Peyer's patch (tissue), 4 donors: ENCODE measurements around the gene MINDY4. TPM values are rescaled to one million over a fixed set of nuclear protein-coding genes. Genes with fewer than 3 reads are reported as not detected.

Source experiments
- DNase-seq, 3 donors: peaks; one replicate each; pipeline ENCODE4 v3.0.0-alpha.2; 2017 to 2019
- H3K27ac ChIP-seq, 4 donors: fragments of 200-600 bp; sonication (generic); one replicate each; pipeline ENCODE4 v1.5.1; 2016 to 2019
- H3K27me3 ChIP-seq, 2 donors: fragments of 200-600 bp; sonication (generic); one replicate each; pipeline ENCODE4 v1.5.1; 2019
- H3K36me3 ChIP-seq, 3 donors: fragments of 200-600 bp; sonication (generic); one replicate each; pipeline ENCODE4 v1.5.1; 2016 to 2019
- H3K4me1 ChIP-seq, 4 donors: fragments of 200-600 bp; sonication (generic); one replicate each; pipeline ENCODE4 v1.5.1; 2016 to 2019
- H3K4me3 ChIP-seq, 4 donors: fragments of 200-600 bp; sonication (generic); 1 replicate in 3 of 4; 2 replicates in 1 of 4; pipeline ENCODE4 v1.5.1; 2016 to 2019; ENCODE audit warnings: mild to moderate bottlenecking in 1 of 4
- H3K9me3 ChIP-seq, 4 donors: fragments of 200-600 bp; sonication (generic); one replicate each; pipeline ENCODE4 v1.5.1; 2016 to 2019; ENCODE audit warnings: mild to moderate bottlenecking in 1 of 4
- CTCF ChIP-seq, 6 experiments: fragments of 450-650 bp in 4 of 6; fragments of 200-600 bp in 2 of 6; sonication (generic) in 1 of 6; IDR thresholded peaks; one replicate each; pipeline ENCODE4 v1.5.1; 2017 to 2019; ENCODE audit warnings: antibody characterized with exemption in 6 of 6, mild to moderate bottlenecking in 3 of 6, moderate library complexity in 1 of 6
- POLR2A ChIP-seq, 2 donors: fragments of 450-650 bp; IDR thresholded peaks; one replicate each; pipeline ENCODE4 v1.5.1; 2017; ENCODE audit warnings: antibody characterized with exemption in 2 of 2, mild to moderate bottlenecking in 2 of 2, moderate library complexity in 2 of 2
- total RNA-seq, 4 donors: library from RNA; depleted of rRNA; stranded (reverse); fragments of >200 nt; gene quantifications; one replicate each; pipeline ENCODE4 v1.1.0, GENCODE V29; 2016

The MINDY4 gene
- total RNA-seq, 4 donors from 2014 or later, result 3.9 to 19.8 (median 6.8) TPM

DNA sequence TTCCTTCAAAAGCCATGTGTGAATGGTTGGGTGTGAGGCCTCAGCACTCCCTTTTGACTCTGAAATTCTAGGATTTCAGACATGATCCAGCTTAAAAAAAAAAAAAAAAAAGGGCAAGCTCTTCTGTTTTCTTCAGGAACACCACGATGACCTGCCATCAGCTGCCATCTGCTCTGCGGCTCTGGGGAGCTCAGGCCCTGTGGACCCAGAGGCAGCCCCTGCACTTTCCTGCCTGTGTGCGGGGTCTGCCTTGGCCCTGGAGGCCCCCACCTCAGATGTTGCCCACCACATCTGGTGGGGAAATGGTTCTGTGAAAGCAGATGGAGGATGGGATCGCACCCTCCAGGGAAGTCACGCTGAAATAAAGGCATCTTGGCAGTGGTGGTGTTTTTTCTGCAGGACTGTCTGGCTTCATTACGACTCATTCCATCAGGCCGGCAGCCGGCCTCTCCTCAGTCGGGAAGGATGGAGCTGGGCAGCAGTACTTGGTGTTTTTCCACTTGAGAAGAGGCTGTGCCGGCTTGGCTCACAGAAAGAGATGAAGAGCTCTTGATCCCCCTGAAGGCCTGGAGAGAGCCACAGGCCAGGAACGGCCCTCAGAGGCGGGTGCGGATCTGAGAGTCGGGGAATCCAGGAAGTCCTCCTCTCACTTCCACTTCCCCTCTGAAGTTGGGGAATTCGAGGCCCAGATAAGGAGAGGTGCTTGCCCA lies 74.4 kb downstream of the MINDY4 start:
- Histone ChIP-seq H3K4me3 (no peak overlapping the region), H3K9me3 (no peaks in the 10 kb centered on the region), H3K27me3 (no peaks in the 10 kb centered on the region), H3K27ac (peak overlapping the region in 3 of 4 donors; percentile 14 to 76 (median 21)), H3K4me1 (peaks cover 0 to 17% (median 0%) of the 10 kb centered on the region in 4 donors), H3K36me3 (no peaks in the 10 kb centered on the region)
- no peak for DNase-seq
- TF ChIP-seq POLR2A (IDR thresholded peaks at IDR 0.05), result no peak

GRCh38 chr7:30846378-30846777 lies 75.2 kb downstream of the MINDY4 start:
- H3K36me3 ChIP-seq, result no peaks in the 10 kb centered on the region
- H3K4me3 ChIP-seq, result no peak overlapping the region
- peak in 2 of 3 donors; percentile 69 to 73 for DNase-seq
- H3K4me1 ChIP-seq, result peaks cover 0 to 17% (median 0%) of the 10 kb centered on the region in 4 donors
- no peaks in the 10 kb centered on the region for H3K9me3 ChIP-seq
- peak overlapping the region in 2 of 4 donors; percentile 21 to 76 for H3K27ac ChIP-seq
- TF ChIP-seq CTCF (IDR thresholded peaks at IDR 0.05), result no peak
- no peak for TF ChIP-seq POLR2A (IDR thresholded peaks at IDR 0.05)
- no peaks in the 10 kb centered on the region for H3K27me3 ChIP-seq

DNA sequence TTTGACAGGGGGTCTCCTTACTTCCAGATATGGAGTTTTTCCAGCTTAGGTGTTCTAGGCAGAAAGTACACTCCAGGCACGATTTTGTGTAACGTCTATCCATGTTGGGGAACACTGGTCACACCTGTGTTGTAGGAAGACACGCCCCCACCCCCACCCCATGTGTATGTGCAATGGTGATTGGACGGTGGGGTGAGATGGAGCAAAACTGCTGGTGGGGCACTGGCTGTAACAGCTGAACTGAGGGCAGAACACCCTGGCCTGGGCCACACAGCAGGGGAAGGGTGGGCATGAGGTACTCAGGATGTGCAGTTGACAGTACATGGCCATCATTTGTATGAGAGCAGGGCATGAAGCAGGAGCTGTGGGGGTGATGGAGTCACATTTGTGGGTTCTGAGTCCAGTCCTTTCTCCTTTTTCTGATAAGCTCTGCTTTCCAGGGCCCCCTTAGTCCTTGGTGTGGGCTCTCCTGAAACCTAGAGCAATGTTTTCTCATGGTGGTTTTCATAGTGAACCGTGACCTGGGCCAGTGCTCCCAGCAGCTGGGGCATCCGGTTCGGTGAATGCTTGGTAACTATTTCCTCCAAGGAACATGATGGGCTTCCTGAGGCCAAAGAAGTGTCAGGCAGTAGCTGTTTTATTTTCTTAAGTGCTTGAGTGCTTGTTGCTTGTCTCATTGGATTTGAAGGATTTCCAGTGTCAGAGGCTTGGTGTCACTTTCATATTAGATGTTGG lies 77.1 kb downstream of the MINDY4 start:
- no peaks in the 10 kb centered on the region for H3K9me3 ChIP-seq
- H3K27me3 ChIP-seq, result no peaks in the 10 kb centered on the region
- no peak overlapping the region for H3K4me3 ChIP-seq
- peaks cover 0 to 17% (median 0%) of the 10 kb centered on the region in 4 donors for H3K4me1 ChIP-seq
- H3K36me3 ChIP-seq, result no peaks in the 10 kb centered on the region
- TF ChIP-seq CTCF (IDR thresholded peaks at IDR 0.05) (no peak), POLR2A (IDR thresholded peaks at IDR 0.05) (no peak)
- H3K27ac ChIP-seq, result no peak overlapping the region
- DNase-seq, result no peak

DNA sequence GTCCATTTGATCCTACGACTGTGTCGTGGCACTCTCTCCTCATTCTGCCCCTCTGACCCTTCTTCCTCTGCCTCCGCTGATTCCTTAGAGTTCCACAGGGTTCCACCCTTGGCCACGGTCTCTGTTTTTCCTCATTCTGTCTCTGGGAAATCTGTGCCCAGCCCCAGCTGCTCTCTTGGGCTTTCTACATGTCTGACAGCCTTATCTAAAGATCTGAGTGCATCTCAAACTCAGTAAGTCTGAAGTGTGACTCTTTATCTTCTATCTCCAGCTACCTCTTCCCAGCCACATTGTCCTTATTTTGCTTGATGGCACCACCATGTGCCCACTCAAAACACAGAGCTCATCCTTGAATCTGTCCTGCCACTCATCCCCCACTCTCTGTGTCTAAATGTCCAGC lies 78.3 kb downstream of the MINDY4 start:
- Histone ChIP-seq H3K27ac (no peak overlapping the region), H3K27me3 (no peaks in the 10 kb centered on the region), H3K4me3 (no peak overlapping the region), H3K36me3 (no peaks in the 10 kb centered on the region), H3K4me1 (peaks cover 0 to 13% (median 0%) of the 10 kb centered on the region in 4 donors), H3K9me3 (no peaks in the 10 kb centered on the region)
- TF ChIP-seq POLR2A (IDR thresholded peaks at IDR 0.05) (no peak), CTCF (IDR thresholded peaks at IDR 0.05) (no peak)
- no peak for DNase-seq

DNA sequence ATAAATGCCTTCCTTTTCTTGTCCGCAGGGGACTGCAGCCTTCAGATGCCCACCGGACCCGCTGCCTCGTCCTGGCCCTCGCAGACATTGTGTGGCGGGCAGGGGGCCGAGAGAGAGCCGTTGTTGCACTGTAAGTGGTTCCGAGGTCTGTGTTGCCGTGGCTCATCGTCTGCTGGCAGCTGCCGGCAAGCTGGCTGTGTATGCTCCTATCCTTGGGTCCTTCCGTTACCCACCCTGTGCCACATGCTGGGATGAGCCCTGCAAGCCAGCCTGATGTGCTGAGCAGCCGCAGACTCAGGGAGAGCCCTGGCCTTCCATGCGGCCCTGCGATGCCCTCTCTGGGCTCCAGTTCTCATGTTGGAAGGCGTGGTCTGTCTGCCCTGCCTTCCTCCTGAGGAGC lies 79.2 kb downstream of the MINDY4 start:
- peaks cover 0 to 10% (median 0%) of the 10 kb centered on the region in 4 donors for H3K4me1 ChIP-seq
- H3K36me3 ChIP-seq, result no peaks in the 10 kb centered on the region
- no peak overlapping the region for H3K27ac ChIP-seq
- no peaks in the 10 kb centered on the region for H3K9me3 ChIP-seq
- no peak for TF ChIP-seq CTCF (IDR thresholded peaks at IDR 0.05)
- no peak for TF ChIP-seq POLR2A (IDR thresholded peaks at IDR 0.05)
- H3K27me3 ChIP-seq, result no peaks in the 10 kb centered on the region
- H3K4me3 ChIP-seq, result no peak overlapping the region
- no peak for DNase-seq
